DMS79 treated with DMSO at 0.1 percent for 48 hours (cell line): Measurements from ENCODE around the gene MYOG.

ENCODE experiments used
- DNase-seq: peaks from one replicate; lab custom pipeline; 2025; lab: John Stamatoyannopoulos, UW

MYOG gene

GRCh38 chr1:203117611-203118575, 32.1 kb upstream of the MYOG start:
- no peak for DNase-seq

- DNase-seq = no peak
Measured at GRCh38 chr1:203116091-203116820, 30.4 kb upstream of the MYOG start.

DNA sequence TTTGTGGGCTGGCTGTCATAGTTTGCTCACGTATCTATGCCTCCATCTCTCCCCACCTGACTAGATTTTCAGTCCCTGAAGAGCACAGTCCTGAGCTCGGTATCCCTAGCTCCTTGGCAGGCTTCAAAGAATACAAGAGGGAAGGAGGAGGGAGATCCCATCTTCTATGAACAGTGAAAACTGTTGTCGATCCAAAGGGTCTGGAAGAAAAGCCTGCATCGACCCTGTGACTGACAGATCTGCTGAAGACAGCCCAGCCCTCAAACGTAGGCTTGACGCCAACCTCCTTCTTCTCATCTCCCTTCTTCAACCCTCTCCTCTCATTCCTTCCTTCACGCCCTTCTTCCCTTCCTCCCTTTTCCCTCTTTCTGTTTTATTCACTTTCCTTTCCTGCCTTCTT, 28.4 kb upstream of the MYOG start:
- DNase-seq = no peak

DNA sequence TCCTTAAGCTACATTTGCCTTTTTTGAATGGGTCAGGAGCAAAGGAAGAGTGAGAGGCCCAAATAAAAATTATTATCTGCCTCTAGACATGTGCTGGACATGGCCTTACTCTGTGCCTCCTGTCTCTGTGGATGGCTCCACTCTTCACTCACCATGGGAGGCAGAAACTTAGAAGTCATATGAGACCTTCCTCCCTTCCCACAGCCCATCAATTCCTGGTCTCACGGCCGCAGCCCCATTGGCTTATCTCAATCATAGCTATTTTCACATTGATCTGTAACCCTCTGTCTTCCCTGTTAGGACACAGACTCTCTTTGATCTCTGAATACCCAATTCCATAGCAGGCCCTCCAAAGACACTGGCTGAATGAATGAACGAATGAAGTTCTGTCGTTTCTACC, 27.5 kb upstream of the MYOG start:
- no peak for DNase-seq

- DNase-seq = no peak
Measured at GRCh38 chr1:203112475-203112874, 26.7 kb upstream of the MYOG start.

DNA sequence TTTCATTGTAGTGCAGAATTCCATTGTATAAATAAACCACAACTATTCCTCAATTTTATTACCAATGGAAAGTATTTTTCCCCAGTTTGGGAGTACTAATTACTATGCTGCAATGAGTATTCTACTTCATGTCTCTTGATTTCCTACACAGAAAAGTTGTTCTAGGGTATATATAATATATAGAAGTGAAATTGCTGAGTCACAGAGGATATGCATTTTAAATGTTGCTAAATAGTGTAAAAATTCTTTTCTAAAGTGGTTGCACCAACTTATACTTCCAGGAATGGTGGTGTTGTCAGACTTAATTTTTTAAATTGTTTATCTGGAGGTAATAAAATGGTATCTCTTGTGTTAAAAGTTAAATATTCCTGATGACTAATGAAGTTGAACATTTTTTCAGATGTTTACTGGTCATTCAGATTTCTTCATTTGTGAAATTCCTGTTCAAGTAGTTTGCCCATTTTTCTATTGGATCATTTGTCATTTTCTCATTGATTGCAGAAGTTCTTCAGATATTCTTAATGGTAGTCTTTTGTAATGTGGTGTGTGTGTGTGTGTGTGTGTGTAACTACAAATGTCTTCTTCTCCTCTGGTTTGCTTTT, 19.1 kb upstream of the MYOG start:
- DNase-seq = no peak

DNA sequence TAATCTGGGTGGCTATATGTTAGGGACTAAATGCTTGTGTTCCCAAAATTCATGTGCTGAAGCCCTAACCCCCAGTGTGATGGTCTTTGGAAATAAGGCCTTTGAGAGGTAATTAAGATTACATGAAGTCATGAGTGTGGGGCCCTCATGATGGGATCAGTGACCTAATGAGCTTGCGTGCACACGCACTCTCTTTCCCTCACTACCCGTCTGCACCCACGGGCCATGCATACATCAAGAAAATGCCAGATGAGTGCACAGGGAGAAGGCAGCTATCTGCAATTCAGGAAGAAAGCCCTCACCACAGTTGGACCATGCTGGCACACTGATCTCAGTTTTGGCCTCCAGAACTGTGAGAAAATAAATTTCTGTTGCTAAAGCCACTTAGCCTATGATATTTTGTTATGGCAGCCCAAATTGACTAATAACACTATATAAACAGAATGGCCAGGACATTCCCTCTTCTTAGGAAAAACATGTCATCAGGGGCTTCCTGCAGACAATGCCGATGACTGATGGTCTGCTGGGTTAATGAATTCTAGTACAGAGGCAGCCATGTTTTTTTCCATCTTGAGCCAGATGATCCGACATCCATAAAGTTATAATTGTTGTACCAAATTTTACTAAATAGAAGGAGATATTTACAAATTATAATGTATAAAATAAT, 18.1 kb upstream of the MYOG start:
- no peak for DNase-seq

- no peak for DNase-seq
Measured at GRCh38 chr1:203103216-203103615, 17.4 kb upstream of the MYOG start.

GRCh38 chr1:203101813-203102634, 16.2 kb upstream of the MYOG start:
- no peak for DNase-seq

DNA sequence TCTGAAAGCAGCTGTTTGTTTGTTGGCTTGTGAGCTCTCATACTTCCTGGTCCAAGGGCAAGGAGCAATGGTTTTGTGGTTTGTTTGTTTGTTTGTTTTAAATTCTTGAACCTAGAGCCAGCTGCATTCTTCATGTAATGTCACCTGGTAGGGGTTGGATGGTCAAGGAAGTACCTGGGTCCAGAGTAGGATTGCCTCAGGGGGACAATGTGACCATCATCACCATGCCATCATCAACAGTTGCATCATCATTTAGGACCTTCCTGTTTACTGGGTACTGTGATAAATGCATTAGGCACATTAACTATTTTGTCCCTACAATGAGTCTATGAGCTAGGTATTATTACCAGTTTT, 14.7 kb upstream of the MYOG start:
- no peak for DNase-seq

GRCh38 chr1:203099805-203100515, 14.1 kb upstream of the MYOG start:
- no peak for DNase-seq

- no peak for DNase-seq
Measured at GRCh38 chr1:203098914-203099520, 13.2 kb upstream of the MYOG start.

- no peak for DNase-seq
Measured at GRCh38 chr1:203098445-203098844, 12.6 kb upstream of the MYOG start.

- no peak for DNase-seq
Measured at GRCh38 chr1:203097001-203097400, 11.2 kb upstream of the MYOG start.

GRCh38 chr1:203096566-203096965, 10.8 kb upstream of the MYOG start:
- DNase-seq = no peak

GRCh38 chr1:203095061-203095690, 9.4 kb upstream of the MYOG start:
- DNase-seq = no peak

DNA sequence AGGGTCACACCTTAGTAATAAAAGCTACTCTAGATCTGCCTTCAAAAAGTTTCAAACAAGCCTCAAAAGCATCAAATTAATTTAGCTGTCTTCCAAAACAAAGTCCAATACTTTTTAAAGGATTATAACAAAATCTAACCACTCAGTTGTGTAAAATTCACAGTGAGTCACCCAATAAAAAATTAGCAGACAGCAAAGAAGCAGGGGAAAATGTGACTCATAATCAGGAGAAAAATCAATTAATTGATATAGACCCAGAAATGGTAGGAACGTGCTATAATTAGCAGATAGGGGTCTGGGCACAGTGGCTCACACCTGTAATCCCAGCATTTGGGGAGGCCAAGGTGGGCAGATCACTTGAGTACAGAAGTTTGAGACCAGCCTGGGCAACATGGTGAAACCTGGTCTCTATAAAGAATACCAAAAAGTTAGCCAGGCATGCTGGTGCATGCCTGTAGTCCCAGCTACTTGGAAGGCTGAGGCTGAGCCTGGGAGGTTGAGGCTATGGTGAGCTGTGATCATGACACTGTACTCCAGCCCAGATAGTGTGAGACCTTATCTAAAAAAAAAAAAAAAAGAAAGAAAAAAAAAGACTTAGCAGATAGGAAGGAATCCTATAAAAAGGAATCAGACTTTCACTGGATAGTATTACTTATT, 8.1 kb upstream of the MYOG start:
- no peak for DNase-seq

- no peak for DNase-seq
Measured at GRCh38 chr1:203091761-203092330, 6.0 kb upstream of the MYOG start.

DNA sequence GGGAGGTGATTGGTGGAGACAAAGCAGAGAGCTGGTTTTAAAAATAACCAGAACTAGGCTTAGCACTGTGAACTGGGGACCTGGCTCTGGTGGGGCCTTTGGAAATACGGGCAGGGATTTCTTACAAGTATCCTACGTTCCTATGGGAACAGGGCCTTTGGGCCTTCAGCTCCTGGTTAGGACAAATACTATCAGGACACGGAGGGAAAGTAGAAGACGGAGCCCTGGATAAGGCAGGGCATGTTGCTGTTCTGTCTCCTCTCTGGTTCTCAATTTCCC, 5.3 kb upstream of the MYOG start:
- DNase-seq = no peak
